Measurements from ENCODE around the gene PTPRG.

Gene PTPRG

DNA sequence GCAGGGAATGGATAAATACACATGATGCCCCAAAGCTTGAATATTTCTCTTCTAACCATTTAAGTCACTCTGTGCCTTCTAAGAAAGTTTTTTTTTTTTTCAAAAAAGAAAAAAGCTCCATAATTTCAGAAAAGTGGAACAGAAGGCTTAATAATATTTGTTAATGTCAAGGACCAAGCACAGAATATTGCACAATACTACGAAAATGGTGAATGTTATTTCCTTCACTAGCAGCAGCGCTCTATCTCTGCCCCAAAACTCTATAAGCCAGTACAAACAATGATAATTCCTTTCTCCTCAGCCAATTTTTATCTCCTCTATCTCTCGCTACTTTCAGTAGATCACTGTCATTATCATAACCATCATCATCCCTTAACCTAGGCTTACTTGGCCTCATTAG is 739.2 kb downstream of the PTPRG start:
- Mint-ChIP-seq H3K27me3 (ENCODE audit: low read depth, poor library complexity) (no peaks in the 10 kb centered on the region), H3K4me3 (no peak overlapping the region), H3K27ac (no peak overlapping the region), H3K36me3 (ENCODE audit: low read depth) (peaks cover 56% of the 10 kb centered on the region), H3K4me1 (no peaks in the 10 kb centered on the region), H3K9me3 (peaks cover 29% of the 10 kb centered on the region)
- no peak for DNase-seq
- no peak for TF ChIP-seq CTCF (IDR thresholded peaks at IDR 0.05)

GRCh38 chr3:62312201-62312600 is 750.8 kb downstream of the PTPRG start:
- TF ChIP-seq CTCF (IDR thresholded peaks at IDR 0.05), result no peak
- Mint-ChIP-seq H3K27me3 (ENCODE audit: low read depth, poor library complexity) (no peaks in the 10 kb centered on the region), H3K36me3 (ENCODE audit: low read depth) (no peaks in the 10 kb centered on the region), H3K9me3 (no peaks in the 10 kb centered on the region), H3K27ac (no peak overlapping the region), H3K4me3 (no peak overlapping the region), H3K4me1 (no peaks in the 10 kb centered on the region)
- no peak for DNase-seq

DNA sequence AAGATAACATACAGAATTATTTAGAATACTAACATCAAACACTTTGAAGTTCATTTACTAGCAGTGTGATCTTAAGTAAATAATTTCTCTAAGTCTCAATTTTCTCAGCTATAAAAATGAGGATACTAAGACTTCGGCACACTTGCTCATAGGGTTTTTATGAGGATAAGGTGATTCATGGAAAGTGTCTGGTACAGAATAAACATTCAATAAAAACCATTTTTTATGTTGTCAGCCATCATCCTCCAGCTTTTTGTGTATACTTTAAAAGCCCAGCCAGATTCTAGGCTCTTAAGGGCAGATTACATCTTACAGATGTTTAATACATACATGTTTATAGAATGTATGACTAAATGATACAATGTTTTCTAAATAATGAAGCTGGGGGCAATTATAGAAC is 755.2 kb downstream of the PTPRG start:
- DNase-seq, result no peak
- TF ChIP-seq CTCF (IDR thresholded peaks at IDR 0.05), result no peak
- H3K36me3 Mint-ChIP-seq (ENCODE audit: low read depth), result peaks cover 10% of the 10 kb centered on the region
- H3K4me3 Mint-ChIP-seq, result no peak overlapping the region
- peaks cover 2% of the 10 kb centered on the region for H3K27me3 Mint-ChIP-seq (ENCODE audit: low read depth, poor library complexity)
- no peak overlapping the region for H3K27ac Mint-ChIP-seq
- H3K4me1 Mint-ChIP-seq, result peaks cover 16% of the 10 kb centered on the region
- peaks cover 16% of the 10 kb centered on the region for H3K9me3 Mint-ChIP-seq

- H3K4me1 Mint-ChIP-seq, result peaks cover 16% of the 10 kb centered on the region
- DNase-seq, result no peak
- no peak for TF ChIP-seq CTCF (IDR thresholded peaks at IDR 0.05)
- peaks cover 2% of the 10 kb centered on the region for H3K27me3 Mint-ChIP-seq (ENCODE audit: low read depth, poor library complexity)
- H3K4me3 Mint-ChIP-seq, result peak overlapping the region; percentile 98
- no peak overlapping the region for H3K27ac Mint-ChIP-seq
- H3K36me3 Mint-ChIP-seq (ENCODE audit: low read depth), result peaks cover 10% of the 10 kb centered on the region
- H3K9me3 Mint-ChIP-seq, result peaks cover 16% of the 10 kb centered on the region
Measured at GRCh38 chr3:62318365-62318751, 757.0 kb downstream of the PTPRG start.

DNA sequence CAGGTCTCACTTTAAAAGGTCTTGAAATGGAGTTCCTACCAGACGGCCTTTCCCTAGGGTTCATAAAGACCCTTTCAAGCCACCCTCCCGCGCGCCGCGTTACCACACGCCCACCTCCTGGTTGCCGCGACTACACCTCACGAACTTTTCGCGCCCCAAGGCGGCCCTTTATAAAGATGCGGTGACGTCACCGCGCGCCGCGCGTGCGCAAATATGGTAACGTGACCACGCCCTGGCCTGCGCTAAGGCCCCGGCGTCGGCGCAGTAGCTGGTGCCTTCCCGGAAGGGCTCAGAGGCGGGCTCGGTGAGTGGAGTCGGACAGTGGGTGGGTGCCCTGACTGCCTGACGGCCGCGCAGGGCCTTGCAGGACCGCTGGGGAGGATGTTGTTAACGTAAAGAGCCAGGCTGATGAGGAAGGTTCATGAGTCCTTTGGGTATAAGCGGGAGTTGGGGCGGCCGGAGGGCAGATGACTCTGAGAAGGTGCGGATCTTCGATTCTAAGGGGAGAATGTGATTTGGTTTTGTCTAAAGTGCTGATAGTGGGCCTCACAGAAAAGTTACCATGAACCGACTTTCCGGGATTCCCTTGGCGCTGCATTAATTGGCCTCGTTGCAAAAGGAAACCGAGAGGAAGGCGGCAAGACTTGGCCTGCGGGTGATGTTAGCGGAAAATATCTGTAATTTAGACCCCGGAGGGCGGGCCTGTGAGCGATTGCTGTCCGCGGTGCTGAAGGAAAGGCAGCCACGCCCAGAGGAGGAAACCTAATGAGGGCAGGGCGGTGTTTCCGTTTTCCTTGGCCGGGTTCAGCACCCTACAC is 757.6 kb downstream of the PTPRG start:
- H3K27ac Mint-ChIP-seq, result peak overlapping the region; percentile 94
- peak overlapping the region; percentile 98 for H3K4me3 Mint-ChIP-seq
- peaks cover 16% of the 10 kb centered on the region for H3K9me3 Mint-ChIP-seq
- peaks cover 2% of the 10 kb centered on the region for H3K27me3 Mint-ChIP-seq (ENCODE audit: low read depth, poor library complexity)
- no peak for TF ChIP-seq CTCF (IDR thresholded peaks at IDR 0.05)
- peaks cover 10% of the 10 kb centered on the region for H3K36me3 Mint-ChIP-seq (ENCODE audit: low read depth)
- H3K4me1 Mint-ChIP-seq, result peaks cover 16% of the 10 kb centered on the region
- peak; percentile 87 for DNase-seq

Data from nephron progenitor cell (in vitro differentiated cells).